ENCODE results near the gene VPS9D1.

The VPS9D1 gene, protein sequence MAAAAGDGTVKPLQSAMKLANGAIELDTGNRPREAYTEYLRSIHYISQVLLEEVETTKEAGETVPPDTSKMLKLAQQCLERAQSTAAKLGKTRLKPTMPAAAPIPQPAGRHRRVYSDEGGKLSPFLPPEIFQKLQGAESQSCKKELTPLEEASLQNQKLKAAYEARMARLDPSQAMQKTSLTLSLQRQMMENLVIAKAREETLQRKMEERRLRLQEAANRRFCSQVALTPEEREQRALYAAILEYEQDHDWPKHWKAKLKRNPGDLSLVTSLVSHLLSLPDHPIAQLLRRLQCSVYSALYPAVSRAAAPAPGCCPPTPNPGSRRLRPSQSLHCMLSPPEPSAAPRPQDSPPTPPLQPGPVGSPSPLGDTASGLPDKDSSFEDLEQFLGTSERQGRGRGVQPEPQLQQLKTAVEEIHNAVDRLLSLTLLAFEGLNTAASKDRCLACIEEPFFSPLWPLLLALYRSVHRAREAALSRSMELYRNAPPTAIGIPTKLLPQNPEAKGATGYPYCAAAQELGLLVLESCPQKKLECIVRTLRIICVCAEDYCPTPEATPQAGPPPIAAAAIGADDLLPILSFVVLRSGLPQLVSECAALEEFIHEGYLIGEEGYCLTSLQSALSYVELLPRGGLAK

DNA sequence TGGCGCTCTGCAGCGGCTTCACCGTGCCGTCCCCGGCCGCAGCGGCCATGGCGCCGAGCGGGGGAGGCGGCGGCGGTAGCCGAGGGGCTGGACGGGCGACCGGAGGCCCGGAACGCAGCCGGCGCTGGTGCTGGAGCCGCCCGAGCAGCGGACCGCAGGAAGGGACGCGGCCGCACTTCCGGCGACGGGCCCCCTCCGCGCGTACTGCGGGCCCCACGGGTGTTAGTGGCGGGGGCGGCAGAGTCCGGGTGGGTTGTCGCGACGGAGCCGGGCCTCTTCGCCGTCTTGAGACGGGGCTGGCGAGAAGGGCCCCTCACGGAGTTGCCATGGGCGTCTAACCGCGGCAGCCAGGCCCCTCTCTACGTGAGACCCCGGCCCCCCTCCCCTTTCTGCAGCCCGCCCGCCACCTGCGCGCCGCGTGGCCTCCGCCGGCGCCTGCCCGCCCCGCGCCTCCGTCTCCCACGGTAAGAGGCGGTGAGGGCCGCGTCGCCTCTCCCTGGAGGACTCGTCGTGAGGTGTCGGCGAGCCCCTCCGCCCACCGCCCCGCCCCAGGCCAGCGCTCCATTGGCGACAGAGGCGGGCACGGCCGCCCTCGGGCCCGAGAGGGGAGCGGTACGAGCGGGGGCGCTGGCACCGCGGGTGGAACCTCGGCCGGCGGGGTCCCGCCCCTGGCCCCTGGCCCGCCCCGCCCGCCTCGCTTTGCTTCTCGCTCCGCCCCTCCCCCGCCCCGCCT, at the start of gene VPS9D1, which contains the start of gene ZNF276:
TSS of gene VPS9D1 (minus strand) at position 86 of the 733 bp plus-strand sequence. CDS start at position 49, 37 bp downstream.
TSS of gene ZNF276 (plus strand) at position 725 of the 733 bp plus-strand sequence. CDS start 104 bp downstream, outside the sequence.
- Histone ChIP-seq H3K4me1 (ENCODE audit: control insufficient read depth in 1 of 2, insufficient read depth in 1 of 2, low read depth in 1 of 2, low read length in 1 of 2) (peaks cover 55 to 63% of the 10 kb centered on the region in 2 experiments), H3K27me3 (no peaks in the 10 kb centered on the region), H3K9me3 (no peaks in the 10 kb centered on the region), H3K4me3 (ENCODE audit: low read depth in 1 of 2, low read length in 1 of 2) (peak within 1 kb of the TSS; percentile 86 to 96), H3K27ac (peak within 1 kb of the TSS; percentile 100), H3K36me3 (peaks cover 39% of the 10 kb centered on the region)
- no peak for TF ChIP-seq CTCF (IDR thresholded peaks at IDR 0.05)

GRCh38 chr16:89770367-89770766, 49.7 kb upstream of the VPS9D1 start:
- H3K36me3 ChIP-seq, result peaks cover 42% of the 10 kb centered on the region
- H3K9me3 ChIP-seq, result no peaks in the 10 kb centered on the region
- H3K4me3 ChIP-seq (ENCODE audit: low read depth in 1 of 2, low read length in 1 of 2), result no peak overlapping the region
- H3K27ac ChIP-seq, result no peak overlapping the region
- TF ChIP-seq CTCF (IDR thresholded peaks at IDR 0.05), result no peak
- peaks cover 4% of the 10 kb centered on the region in 2 experiments for H3K4me1 ChIP-seq (ENCODE audit: control insufficient read depth in 1 of 2, insufficient read depth in 1 of 2, low read depth in 1 of 2, low read length in 1 of 2)
- H3K27me3 ChIP-seq, result no peaks in the 10 kb centered on the region

- H3K36me3 ChIP-seq, result peaks cover 15% of the 10 kb centered on the region
- no peaks in the 10 kb centered on the region for H3K9me3 ChIP-seq
- H3K4me1 ChIP-seq (ENCODE audit: control insufficient read depth in 1 of 2, insufficient read depth in 1 of 2, low read depth in 1 of 2, low read length in 1 of 2), result peaks cover 26 to 38% of the 10 kb centered on the region in 2 experiments
- no peaks in the 10 kb centered on the region for H3K27me3 ChIP-seq
- H3K4me3 ChIP-seq (ENCODE audit: low read depth in 1 of 2, low read length in 1 of 2), result peak overlapping the region; percentile 64 to 79
- no peak for TF ChIP-seq CTCF (IDR thresholded peaks at IDR 0.05)
- peak overlapping the region; percentile 96 for H3K27ac ChIP-seq
These were observed 44.7 kb upstream of the VPS9D1 start for GRCh38 chr16:89765292-89765830.

GRCh38 chr16:89764711-89765201, 44.1 kb upstream of the VPS9D1 start:
- Histone ChIP-seq H3K9me3 (no peaks in the 10 kb centered on the region), H3K27ac (peak overlapping the region; percentile 96), H3K4me3 (ENCODE audit: low read depth in 1 of 2, low read length in 1 of 2) (peak overlapping the region; percentile 64 to 79), H3K4me1 (ENCODE audit: control insufficient read depth in 1 of 2, insufficient read depth in 1 of 2, low read depth in 1 of 2, low read length in 1 of 2) (peaks cover 26 to 38% of the 10 kb centered on the region in 2 experiments), H3K36me3 (peaks cover 12% of the 10 kb centered on the region), H3K27me3 (no peaks in the 10 kb centered on the region)
- no peak for TF ChIP-seq CTCF (IDR thresholded peaks at IDR 0.05)

Data from neutrophil (primary cell).